ENCODE data around the gene AGPS.

The AGPS gene

GRCh38 chr2:177543007-177543760, 150.6 kb downstream of the AGPS start:
- Histone ChIP-seq H3K27ac (replicated peaks) (no peak overlapping the region), H3K4me3 (replicated peaks; ENCODE audit: insufficient read depth, low read length) (no peak overlapping the region), H3K27me3 (ENCODE audit: insufficient read depth, poor library complexity, severe bottlenecking) (no peaks in the 10 kb centered on the region)
- no peak for TF ChIP-seq CTCF (IDR thresholded peaks at IDR 0.05; ENCODE audit: insufficient read depth, low read length)
- TF ChIP-seq SPI1 (IDR thresholded peaks at IDR 0.05; ENCODE audit: borderline replicate concordance, low read depth) = no peak
- TF ChIP-seq REST (IDR thresholded peaks at IDR 0.05; ENCODE audit: insufficient replicate concordance, low read depth) = no peak
- TF ChIP-seq POLR2AphosphoS5 (IDR thresholded peaks at IDR 0.05; ENCODE audit: low read depth) = no peak
- TF ChIP-seq GABPA (IDR thresholded peaks at IDR 0.05; ENCODE audit: low read depth) = no peak
- DNase-seq (ENCODE audit: low read depth in 1 of 2, low spot score in 1 of 2) = no peak

- no peak for DNase-seq (ENCODE audit: low read depth in 1 of 2, low spot score in 1 of 2)
- TF ChIP-seq GABPA (IDR thresholded peaks at IDR 0.05; ENCODE audit: low read depth) (no peak), CTCF (IDR thresholded peaks at IDR 0.05; ENCODE audit: insufficient read depth, low read length) (no peak), POLR2AphosphoS5 (IDR thresholded peaks at IDR 0.05; ENCODE audit: low read depth) (no peak), REST (IDR thresholded peaks at IDR 0.05; ENCODE audit: insufficient replicate concordance, low read depth) (no peak), SPI1 (IDR thresholded peaks at IDR 0.05; ENCODE audit: borderline replicate concordance, low read depth) (no peak)
- no peak overlapping the region for H3K27ac ChIP-seq (replicated peaks)
- no peak overlapping the region for H3K4me3 ChIP-seq (replicated peaks; ENCODE audit: insufficient read depth, low read length)
- H3K27me3 ChIP-seq (ENCODE audit: insufficient read depth, poor library complexity, severe bottlenecking) = no peaks in the 10 kb centered on the region
These were observed 152.6 kb downstream of the AGPS start for GRCh38 chr2:177545143-177545542.

- Histone ChIP-seq H3K27ac (replicated peaks) (no peak overlapping the region), H3K4me3 (replicated peaks; ENCODE audit: insufficient read depth, low read length) (no peak overlapping the region), H3K27me3 (ENCODE audit: insufficient read depth, poor library complexity, severe bottlenecking) (no peaks in the 10 kb centered on the region)
- TF ChIP-seq REST (IDR thresholded peaks at IDR 0.05; ENCODE audit: insufficient replicate concordance, low read depth) (no peak), CTCF (IDR thresholded peaks at IDR 0.05; ENCODE audit: insufficient read depth, low read length) (no peak), POLR2AphosphoS5 (IDR thresholded peaks at IDR 0.05; ENCODE audit: low read depth) (no peak), SPI1 (IDR thresholded peaks at IDR 0.05; ENCODE audit: borderline replicate concordance, low read depth) (no peak), GABPA (IDR thresholded peaks at IDR 0.05; ENCODE audit: low read depth) (no peak)
- DNase-seq (ENCODE audit: low read depth in 1 of 2, low spot score in 1 of 2) = no peak
These were observed 153.5 kb downstream of the AGPS start for GRCh38 chr2:177545981-177546585.
